Mesothelial cell of epicardium (in vitro differentiated cells): ENCODE data around the gene PLEKHS1. TPM values are rescaled to one million over a fixed set of nuclear protein-coding genes. Genes with fewer than 3 reads are reported as not detected.

Experiments used
- DNase-seq, 2 experiments: peaks; one replicate each; pipeline ENCODE4 v3.0.0; 2021; ENCODE audit warnings: low spot score in 2 of 2; ENCODE audit not compliant: unreplicated experiment in 2 of 2
- H3K27ac Mint-ChIP-seq: 2 replicates; pipeline ENCODE4 v1.8.0; 2021; ENCODE audit warnings: mixed read lengths
- H3K27me3 Mint-ChIP-seq: 2 replicates; pipeline ENCODE4 v1.8.0; 2021; ENCODE audit warnings: low read depth, mixed read lengths
- H3K36me3 Mint-ChIP-seq: 2 replicates; pipeline ENCODE4 v1.8.0; 2021; ENCODE audit warnings: mixed read lengths
- H3K4me1 Mint-ChIP-seq: 2 replicates; pipeline ENCODE4 v1.8.0; 2021; ENCODE audit warnings: mixed read lengths
- H3K4me3 Mint-ChIP-seq: 2 replicates; pipeline ENCODE4 v1.8.0; 2021; ENCODE audit warnings: mild to moderate bottlenecking, moderate library complexity, mixed read lengths
- H3K9me3 Mint-ChIP-seq: 2 replicates; pipeline ENCODE4 v1.8.0; 2021; ENCODE audit warnings: mixed read lengths
- total RNA-seq: library from RNA; stranded (reverse); gene quantifications from 3 replicates; pipeline ENCODE4 v1.2.1, GENCODE V29; 2021
- TF ChIP-seq, protein P1 (sequence below): fragments of 200-600 bp; sonication (generic); IDR thresholded peaks from one replicate; pipeline ENCODE4 v1.5.0; 2021; ENCODE audit warnings: antibody characterized with exemption; ENCODE audit not compliant: unreplicated experiment

PLEKHS1 gene
- total RNA-seq, 1 donor from 2014 or later = not detected

DNA sequence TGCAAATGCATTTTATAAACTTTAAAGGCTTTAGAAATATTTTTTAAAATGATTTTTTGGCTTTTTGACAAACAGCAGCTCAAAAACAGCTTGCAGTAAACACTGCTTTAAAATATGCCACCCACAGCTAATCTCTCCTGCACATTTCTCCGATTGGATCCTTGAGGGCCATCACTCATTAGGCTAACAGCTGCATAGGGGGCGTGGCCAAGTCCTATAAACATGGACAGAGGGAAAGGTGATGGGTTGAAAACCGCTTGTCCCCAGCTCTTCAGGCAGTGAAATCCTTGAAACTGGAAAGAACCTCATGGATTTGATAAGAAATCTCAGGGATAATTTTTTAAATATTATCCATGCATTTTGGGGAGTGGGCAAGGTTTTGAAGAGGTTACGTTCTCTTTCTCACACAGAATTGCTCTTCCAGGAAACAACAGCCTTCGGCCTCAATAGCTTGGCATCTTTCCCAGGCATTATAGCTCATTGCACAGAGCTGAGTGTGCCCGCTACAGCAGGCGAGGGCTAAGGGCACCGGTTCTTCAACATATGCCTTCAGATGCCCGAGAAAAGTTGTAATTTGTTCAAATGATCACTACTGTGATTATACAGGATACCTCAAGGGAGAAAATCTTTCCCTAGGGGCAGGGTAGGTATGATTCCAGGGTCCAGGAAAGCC, 1.7 kb downstream of the PLEKHS1 start:
- TF ChIP-seq, protein P1, sequence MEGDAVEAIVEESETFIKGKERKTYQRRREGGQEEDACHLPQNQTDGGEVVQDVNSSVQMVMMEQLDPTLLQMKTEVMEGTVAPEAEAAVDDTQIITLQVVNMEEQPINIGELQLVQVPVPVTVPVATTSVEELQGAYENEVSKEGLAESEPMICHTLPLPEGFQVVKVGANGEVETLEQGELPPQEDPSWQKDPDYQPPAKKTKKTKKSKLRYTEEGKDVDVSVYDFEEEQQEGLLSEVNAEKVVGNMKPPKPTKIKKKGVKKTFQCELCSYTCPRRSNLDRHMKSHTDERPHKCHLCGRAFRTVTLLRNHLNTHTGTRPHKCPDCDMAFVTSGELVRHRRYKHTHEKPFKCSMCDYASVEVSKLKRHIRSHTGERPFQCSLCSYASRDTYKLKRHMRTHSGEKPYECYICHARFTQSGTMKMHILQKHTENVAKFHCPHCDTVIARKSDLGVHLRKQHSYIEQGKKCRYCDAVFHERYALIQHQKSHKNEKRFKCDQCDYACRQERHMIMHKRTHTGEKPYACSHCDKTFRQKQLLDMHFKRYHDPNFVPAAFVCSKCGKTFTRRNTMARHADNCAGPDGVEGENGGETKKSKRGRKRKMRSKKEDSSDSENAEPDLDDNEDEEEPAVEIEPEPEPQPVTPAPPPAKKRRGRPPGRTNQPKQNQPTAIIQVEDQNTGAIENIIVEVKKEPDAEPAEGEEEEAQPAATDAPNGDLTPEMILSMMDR = no peak
- Mint-ChIP-seq H3K4me1 (no peaks in the 10 kb centered on the region), H3K4me3 (no peak overlapping the region), H3K9me3 (no peaks in the 10 kb centered on the region), H3K36me3 (no peaks in the 10 kb centered on the region), H3K27me3 (peaks cover 18% of the 10 kb centered on the region), H3K27ac (no peak overlapping the region)
- DNase-seq = no peak

DNA sequence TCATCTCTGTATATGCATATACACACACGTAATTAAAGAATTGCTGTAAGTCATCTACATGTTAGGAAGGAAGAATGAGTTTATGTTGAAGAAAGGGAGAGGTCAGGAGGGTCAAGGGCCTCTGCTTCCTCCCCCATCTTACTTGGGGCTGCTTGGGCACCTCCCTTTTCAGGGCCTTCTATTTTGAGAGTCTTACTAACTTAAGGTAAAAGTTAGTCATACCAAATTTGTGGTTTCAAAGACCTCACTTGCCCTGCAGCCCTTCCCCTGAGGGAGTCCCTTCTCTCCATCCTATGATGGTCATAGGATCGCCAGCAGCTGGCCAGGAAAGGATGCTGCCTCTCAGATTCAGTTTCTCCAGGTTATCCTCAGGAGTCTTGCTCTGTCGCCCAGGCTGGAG, 2.6 kb downstream of the PLEKHS1 start:
- no peak for DNase-seq
- H3K4me3 Mint-ChIP-seq = no peak overlapping the region
- H3K9me3 Mint-ChIP-seq = no peaks in the 10 kb centered on the region
- no peaks in the 10 kb centered on the region for H3K36me3 Mint-ChIP-seq
- H3K4me1 Mint-ChIP-seq = no peaks in the 10 kb centered on the region
- no peak overlapping the region for H3K27ac Mint-ChIP-seq
- TF ChIP-seq, protein P1 = no peak
- peaks cover 18% of the 10 kb centered on the region for H3K27me3 Mint-ChIP-seq

DNA sequence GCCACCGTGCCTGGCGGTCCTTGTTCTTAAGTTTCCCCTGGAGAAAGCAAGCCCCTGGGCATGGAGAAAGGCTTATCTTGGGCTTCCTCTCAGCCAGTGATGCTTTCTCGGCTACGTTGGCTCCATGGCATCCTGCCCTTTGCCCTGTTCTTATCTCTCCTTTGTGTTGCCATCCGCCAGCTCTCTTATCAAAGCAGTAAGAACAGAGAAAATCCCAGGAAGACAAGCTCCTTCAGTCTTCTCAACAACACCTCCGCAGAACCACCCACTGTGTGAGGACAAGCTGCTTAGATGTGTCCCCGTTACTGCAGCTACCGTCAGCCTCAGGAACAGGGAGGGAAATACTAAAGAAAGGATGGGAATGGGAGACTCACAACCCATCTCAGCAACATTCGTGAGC, 3.3 kb downstream of the PLEKHS1 start:
- Mint-ChIP-seq H3K4me3 (no peak overlapping the region), H3K27ac (no peak overlapping the region), H3K4me1 (no peaks in the 10 kb centered on the region), H3K27me3 (peaks cover 17% of the 10 kb centered on the region), H3K36me3 (no peaks in the 10 kb centered on the region), H3K9me3 (no peaks in the 10 kb centered on the region)
- DNase-seq = no peak
- TF ChIP-seq, protein P1 = no peak

DNA sequence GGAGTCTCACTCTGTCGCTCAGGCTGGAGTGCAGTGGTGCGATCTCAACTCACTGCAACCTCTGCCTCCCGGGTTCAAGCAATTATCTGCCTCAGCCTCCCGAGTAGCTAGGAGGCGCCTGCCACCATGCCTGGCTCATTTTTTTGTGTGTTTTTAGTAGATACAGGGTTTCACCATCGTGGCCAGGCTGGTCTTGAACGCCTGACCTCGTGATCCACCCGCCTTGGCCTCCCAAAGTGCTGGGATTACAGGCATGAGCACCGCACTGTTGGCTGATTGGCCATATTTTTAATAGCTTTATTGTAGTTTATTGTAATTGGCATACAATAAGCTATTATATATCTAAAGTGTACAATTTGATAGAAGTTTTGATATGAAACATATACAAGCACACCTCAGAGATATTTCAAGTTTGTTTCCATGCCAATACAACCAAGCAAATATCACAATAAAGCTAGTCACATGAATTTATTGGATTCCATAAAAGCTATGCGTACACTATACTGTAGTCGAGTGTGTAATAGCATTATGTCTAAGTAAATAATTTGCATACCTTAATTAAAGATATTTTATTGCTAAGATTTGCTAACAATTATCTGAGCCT, 5.6 kb downstream of the PLEKHS1 start:
- Mint-ChIP-seq H3K9me3 (no peaks in the 10 kb centered on the region), H3K27ac (no peak overlapping the region), H3K36me3 (no peaks in the 10 kb centered on the region), H3K4me1 (no peaks in the 10 kb centered on the region), H3K27me3 (peaks cover 17% of the 10 kb centered on the region), H3K4me3 (no peak overlapping the region)
- DNase-seq = no peak
- TF ChIP-seq, protein P1 = no peak

DNA sequence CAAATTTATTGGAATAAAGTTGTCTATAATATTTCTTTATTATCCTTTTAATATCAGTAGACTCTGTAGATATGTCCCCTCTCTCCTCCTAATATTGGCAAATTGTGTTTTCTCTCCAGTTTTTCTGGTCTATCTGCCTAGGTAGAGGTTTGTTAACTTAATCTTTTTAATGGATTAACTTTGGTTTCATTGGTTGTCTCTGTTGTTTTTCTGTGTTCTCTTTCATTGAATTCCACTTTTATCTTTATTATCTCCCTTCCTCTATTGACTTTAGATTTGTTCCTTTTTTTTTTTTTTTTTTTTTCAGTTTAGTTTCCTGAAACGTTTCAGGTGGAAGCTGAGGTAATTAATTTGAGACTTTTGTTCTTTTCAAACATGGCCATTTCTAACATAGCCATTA, 10.6 kb downstream of the PLEKHS1 start:
- DNase-seq = no peak
- Mint-ChIP-seq H3K27me3 (peaks cover 9% of the 10 kb centered on the region), H3K4me3 (no peak overlapping the region), H3K9me3 (peaks cover 13% of the 10 kb centered on the region), H3K27ac (no peak overlapping the region), H3K36me3 (no peaks in the 10 kb centered on the region), H3K4me1 (no peaks in the 10 kb centered on the region)
- TF ChIP-seq, protein P1 = no peak
